Fibroblast of lung (primary cell): ENCODE measurements around the gene ANKRD62. TPM values are rescaled to one million over a fixed set of nuclear protein-coding genes. Genes with fewer than 3 reads are reported as not detected.

ENCODE experiments used
- DNase-seq, 2 donors: peaks; one replicate each; pipeline versions ENCODE4 v3.0.0 to v3.0.0-alpha.2; 2010; ENCODE audit warnings: low read depth in 2 of 2
- H2AFZ ChIP-seq: 2 replicates; pipeline ENCODE4 v1.5.1; 2012; ENCODE audit warnings: low read length, control low read depth, inconsistent platforms
- H3K27ac ChIP-seq: 2 replicates; pipeline ENCODE4 v1.5.1; 2011; ENCODE audit warnings: low read length, control low read depth; ENCODE audit not compliant: insufficient read depth
- H3K27me3 ChIP-seq: 2 replicates; pipeline ENCODE4 v1.5.1; 2011; ENCODE audit warnings: mild to moderate bottlenecking, low read length; ENCODE audit not compliant: control insufficient read depth, insufficient read depth
- H3K36me3 ChIP-seq: 2 replicates; pipeline ENCODE4 v1.5.1; 2011; ENCODE audit warnings: low read length; ENCODE audit not compliant: control insufficient read depth, insufficient read depth
- H3K4me1 ChIP-seq: 2 replicates; pipeline ENCODE4 v1.5.1; 2011; ENCODE audit warnings: low read length; ENCODE audit not compliant: control insufficient read depth, insufficient read depth; ENCODE audit errors: extremely low read depth
- H3K4me2 ChIP-seq: 2 replicates; pipeline ENCODE4 v1.5.1; 2011; ENCODE audit warnings: low read length, control low read depth; ENCODE audit not compliant: insufficient read depth; ENCODE audit errors: extremely low read depth
- H3K4me3 ChIP-seq, 4 experiments: fragments of 200-600 bp in 1 of 4; sonication (generic) in 1 of 4; replicated peaks in 1 of 4; 2 replicates each; pipeline ENCODE4 v1.5.1; 2011 to 2016; ENCODE audit warnings: low read length in 4 of 4, low read depth in 3 of 4, mild to moderate bottlenecking in 3 of 4, control low read depth in 2 of 4, inconsistent platforms in 1 of 4, mixed read lengths in 1 of 4; ENCODE audit not compliant: insufficient read depth in 1 of 4; ENCODE audit errors: control extremely low read depth in 1 of 4
- H3K79me2 ChIP-seq: 2 replicates; pipeline ENCODE4 v1.5.1; 2012; ENCODE audit warnings: mild to moderate bottlenecking, low read length, inconsistent platforms; ENCODE audit not compliant: control insufficient read depth, insufficient read depth
- H3K9ac ChIP-seq: 2 replicates; pipeline ENCODE4 v1.5.1; 2011; ENCODE audit warnings: mild to moderate bottlenecking, low read length, control low read depth; ENCODE audit not compliant: insufficient read depth
- H3K9me3 ChIP-seq: 2 replicates; pipeline ENCODE4 v1.5.1; 2012; ENCODE audit warnings: low read depth, low read length; ENCODE audit not compliant: control insufficient read depth, insufficient read depth
- H4K20me1 ChIP-seq: 2 replicates; pipeline ENCODE4 v1.5.1; 2011; ENCODE audit warnings: low read length; ENCODE audit not compliant: control insufficient read depth, insufficient read depth; ENCODE audit errors: extremely low read depth
- CTCF ChIP-seq, 2 donors: IDR thresholded peaks in 1 of 2; conservative IDR thresholded peaks in 1 of 2; 1 replicate in 1 of 2; 2 replicates in 1 of 2; pipeline ENCODE4 v1.5.1; 2011 to 2012; ENCODE audit warnings: low read length in 2 of 2, control low read depth in 1 of 2, inconsistent platforms in 1 of 2, low read depth in 1 of 2, mild to moderate bottlenecking in 1 of 2
- EZH2 ChIP-seq: IDR thresholded peaks from 2 replicates; pipeline ENCODE4 v1.5.1; 2012; ENCODE audit warnings: low read length, control low read depth, mild to moderate bottlenecking; ENCODE audit errors: missing control alignments
- polyA plus RNA-seq, 2 donors: library from polyadenylated mRNA; depleted of rRNA in 1 of 2; stranded (reverse) in 1 of 2; unstranded in 1 of 2; fragments of >200 nt; gene quantifications; 2 replicates each; pipeline ENCODE4 v1.2.1, GENCODE V29; 2011 to 2012; ENCODE audit warnings: missing spikeins in 1 of 2
- total RNA-seq: library from RNA; depleted of rRNA; stranded (reverse); fragments of >200 nt; gene quantifications from 2 replicates; pipeline ENCODE4 v1.2.1, GENCODE V29; 2014

ANKRD62 gene
- total and polyA plus RNA-seq, 2 donors (not counting 1 experiment from before 2014, with no cell fraction given), result not detected

GRCh38 chr18:12102136-12102842 is 8.6 kb downstream of the ANKRD62 start:
- Histone ChIP-seq H3K27ac (no peak overlapping the region), H3K4me1 (no peaks in the 10 kb centered on the region), H4K20me1 (no peaks in the 10 kb centered on the region), H3K9me3 (no peaks in the 10 kb centered on the region), H3K9ac (no peak overlapping the region), H2AFZ (no peak overlapping the region), H3K4me2 (no peak overlapping the region), H3K36me3 (no peaks in the 10 kb centered on the region), H3K4me3 (no peak overlapping the region), H3K27me3 (no peaks in the 10 kb centered on the region), H3K79me2 (no peaks in the 10 kb centered on the region)
- DNase-seq, result no peak
- TF ChIP-seq CTCF (conservative IDR thresholded peaks at IDR 0.05 in 1 of 2, IDR thresholded peaks at IDR 0.05 in 1 of 2; ENCODE audit: low read depth in 1 of 2, low read length in 2 of 2) (no peak), EZH2 (no peak)

- H2AFZ ChIP-seq, result no peak overlapping the region
- no peaks in the 10 kb centered on the region for H3K9me3 ChIP-seq
- H4K20me1 ChIP-seq, result no peaks in the 10 kb centered on the region
- no peak overlapping the region for H3K27ac ChIP-seq
- no peak overlapping the region for H3K4me3 ChIP-seq
- no peak overlapping the region for H3K9ac ChIP-seq
- H3K27me3 ChIP-seq, result no peaks in the 10 kb centered on the region
- H3K36me3 ChIP-seq, result no peaks in the 10 kb centered on the region
- no peaks in the 10 kb centered on the region for H3K4me1 ChIP-seq
- no peak for TF ChIP-seq EZH2
- no peak for DNase-seq
- H3K4me2 ChIP-seq, result no peak overlapping the region
- H3K79me2 ChIP-seq, result no peaks in the 10 kb centered on the region
Measured at GRCh38 chr18:12106471-12106870, 12.8 kb downstream of the ANKRD62 start.

- TF ChIP-seq EZH2, result no peak
- TF ChIP-seq CTCF (conservative IDR thresholded peaks at IDR 0.05 in 1 of 2, IDR thresholded peaks at IDR 0.05 in 1 of 2; ENCODE audit: low read depth in 1 of 2, low read length in 2 of 2), result no peak
- no peak overlapping the region for H2AFZ ChIP-seq
- H3K36me3 ChIP-seq, result no peaks in the 10 kb centered on the region
- no peak overlapping the region for H3K4me3 ChIP-seq
- H3K27me3 ChIP-seq, result no peaks in the 10 kb centered on the region
- no peak overlapping the region for H3K4me2 ChIP-seq
- H3K4me1 ChIP-seq, result no peaks in the 10 kb centered on the region
- H3K9me3 ChIP-seq, result no peaks in the 10 kb centered on the region
- no peak overlapping the region for H3K9ac ChIP-seq
- no peak for DNase-seq
- no peak overlapping the region for H3K27ac ChIP-seq
- no peaks in the 10 kb centered on the region for H4K20me1 ChIP-seq
- H3K79me2 ChIP-seq, result no peaks in the 10 kb centered on the region
Measured at GRCh38 chr18:12109836-12110235, 16.2 kb downstream of the ANKRD62 start.
